ENCODE measurements around the gene GCSAML. TPM values are rescaled to one million over a fixed set of nuclear protein-coding genes. Genes with fewer than 3 reads are reported as not detected.

Gene GCSAML
- total RNA-seq, 4 donors from 2014 or later, result 0.18 to 1.7 (median 0.41) TPM

GRCh38 chr1:247528812-247529474 is 20.0 kb upstream of the GCSAML start:
- DNase-seq, result no peak
- H3K9me3 ChIP-seq, result no peaks in the 10 kb centered on the region
- TF ChIP-seq CTCF (IDR thresholded peaks at IDR 0.05) (no peak), POLR2A (IDR thresholded peaks at IDR 0.05) (no peak)
- H3K36me3 ChIP-seq, result no peaks in the 10 kb centered on the region
- no peaks in the 10 kb centered on the region for H3K4me1 ChIP-seq
- H3K27ac ChIP-seq, result no peak overlapping the region
- no peak overlapping the region for H3K4me3 ChIP-seq
- no peaks in the 10 kb centered on the region for H3K27me3 ChIP-seq

- no peaks in the 10 kb centered on the region for H3K9me3 ChIP-seq
- TF ChIP-seq CTCF (IDR thresholded peaks at IDR 0.05), result no peak
- TF ChIP-seq POLR2A (IDR thresholded peaks at IDR 0.05), result no peak
- no peak overlapping the region for H3K27ac ChIP-seq
- H3K4me3 ChIP-seq, result no peak overlapping the region
- DNase-seq, result no peak
- no peaks in the 10 kb centered on the region for H3K27me3 ChIP-seq
- no peaks in the 10 kb centered on the region for H3K4me1 ChIP-seq
- H3K36me3 ChIP-seq, result no peaks in the 10 kb centered on the region
These were observed 19.1 kb upstream of the GCSAML start for GRCh38 chr1:247529771-247530355.

GRCh38 chr1:247530785-247531184 is 18.1 kb upstream of the GCSAML start:
- TF ChIP-seq POLR2A (IDR thresholded peaks at IDR 0.05), result no peak
- no peak for TF ChIP-seq CTCF (IDR thresholded peaks at IDR 0.05)
- no peak for DNase-seq
- Histone ChIP-seq H3K9me3 (no peaks in the 10 kb centered on the region), H3K36me3 (no peaks in the 10 kb centered on the region), H3K27ac (no peak overlapping the region), H3K4me1 (no peaks in the 10 kb centered on the region), H3K4me3 (no peak overlapping the region), H3K27me3 (no peaks in the 10 kb centered on the region)

- Histone ChIP-seq H3K27me3 (no peaks in the 10 kb centered on the region), H3K4me3 (no peak overlapping the region), H3K9me3 (no peaks in the 10 kb centered on the region), H3K36me3 (no peaks in the 10 kb centered on the region), H3K27ac (no peak overlapping the region), H3K4me1 (no peaks in the 10 kb centered on the region)
- no peak for DNase-seq
- TF ChIP-seq CTCF (IDR thresholded peaks at IDR 0.05), result no peak
- no peak for TF ChIP-seq POLR2A (IDR thresholded peaks at IDR 0.05)
These were observed 17.0 kb upstream of the GCSAML start for GRCh38 chr1:247531937-247532336.

GRCh38 chr1:247535402-247535801 is 13.5 kb upstream of the GCSAML start:
- Histone ChIP-seq H3K36me3 (no peaks in the 10 kb centered on the region), H3K4me1 (no peaks in the 10 kb centered on the region), H3K9me3 (no peaks in the 10 kb centered on the region), H3K4me3 (no peak overlapping the region), H3K27me3 (no peaks in the 10 kb centered on the region), H3K27ac (no peak overlapping the region)
- TF ChIP-seq POLR2A (IDR thresholded peaks at IDR 0.05) (no peak), CTCF (IDR thresholded peaks at IDR 0.05) (no peak)
- no peak for DNase-seq

All from Peyer's patch (tissue), 4 donors.